ENCODE measurements around the gene THTPA.
"Not testable (repeated sequence)": the region's sequence is repeated elsewhere in the genome, so short reads cannot be mapped to it uniquely, and the experiment has no call there.

Gene THTPA

DNA sequence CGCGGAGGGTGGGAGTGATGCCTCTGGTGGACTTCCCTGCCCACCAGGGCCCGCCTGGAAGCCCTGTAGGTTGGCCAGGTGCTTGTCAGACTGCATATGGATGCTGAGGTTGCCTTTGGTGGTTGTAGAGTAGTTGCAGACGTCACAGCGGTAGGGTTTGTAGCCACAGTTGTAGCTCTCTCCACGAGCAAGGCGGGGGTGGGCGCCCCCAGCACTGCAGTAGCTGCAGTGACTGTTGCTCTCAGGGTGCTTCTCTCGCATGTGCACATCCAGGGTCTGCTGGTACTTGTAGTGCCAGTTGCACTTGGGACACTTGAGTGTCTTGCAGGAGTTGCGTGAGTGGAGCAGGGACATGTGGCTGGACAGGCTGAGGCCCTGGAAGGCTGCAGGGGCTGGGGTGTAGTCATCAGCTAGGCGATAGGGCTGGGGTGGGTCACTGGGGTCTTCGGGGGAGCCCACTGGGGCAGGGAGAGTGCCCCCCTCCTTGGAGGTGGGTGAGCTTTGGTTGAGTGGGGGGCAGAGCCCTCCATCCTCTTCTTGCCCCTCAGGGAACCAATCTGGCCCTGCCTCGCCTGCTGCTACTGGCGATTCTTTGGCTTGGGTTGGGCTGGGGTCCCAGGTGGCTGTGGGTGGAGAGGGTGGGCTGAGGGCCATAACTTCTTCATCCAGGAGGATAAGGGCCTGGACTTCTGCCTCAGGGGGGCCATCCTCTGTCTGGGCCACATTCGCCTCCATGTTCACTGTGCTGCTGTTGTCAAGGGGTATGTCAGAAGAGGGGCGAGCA is 22.2 kb upstream of the THTPA start:
- no peak for DNase-seq (ENCODE audit: low read depth in 1 of 2, low spot score in 1 of 2)

GRCh38 chr14:23535943-23536342 is 20.1 kb upstream of the THTPA start:
- no peak for DNase-seq (ENCODE audit: low read depth in 1 of 2, low spot score in 1 of 2)

- no peak for DNase-seq (ENCODE audit: low read depth in 1 of 2, low spot score in 1 of 2)
Measured at GRCh38 chr14:23536494-23536893, 19.6 kb upstream of the THTPA start.

DNA sequence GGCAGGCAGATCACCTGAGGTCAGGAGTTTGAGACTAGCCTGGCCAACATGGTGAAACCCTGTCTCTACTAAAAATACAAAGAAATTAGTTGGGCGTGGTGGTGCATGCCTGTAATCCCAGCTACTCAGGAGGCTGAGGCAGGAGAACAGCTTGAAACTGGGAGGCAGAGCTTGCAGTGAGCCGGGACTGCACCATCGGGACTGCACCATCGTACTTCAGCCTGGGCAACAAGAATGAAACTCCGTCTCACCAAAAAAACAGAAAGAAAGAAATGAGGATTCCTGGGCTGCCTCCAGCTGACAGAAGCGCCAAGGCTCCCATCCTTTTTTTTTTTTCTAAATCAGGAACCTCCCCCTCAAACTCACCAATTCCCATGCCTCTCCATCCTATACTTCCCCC is 19.2 kb upstream of the THTPA start:
- not testable (repeated sequence) for DNase-seq (ENCODE audit: low read depth in 1 of 2, low spot score in 1 of 2)

GRCh38 chr14:23537351-23538049 is 18.6 kb upstream of the THTPA start:
- no peak for DNase-seq (ENCODE audit: low read depth in 1 of 2, low spot score in 1 of 2)

DNA sequence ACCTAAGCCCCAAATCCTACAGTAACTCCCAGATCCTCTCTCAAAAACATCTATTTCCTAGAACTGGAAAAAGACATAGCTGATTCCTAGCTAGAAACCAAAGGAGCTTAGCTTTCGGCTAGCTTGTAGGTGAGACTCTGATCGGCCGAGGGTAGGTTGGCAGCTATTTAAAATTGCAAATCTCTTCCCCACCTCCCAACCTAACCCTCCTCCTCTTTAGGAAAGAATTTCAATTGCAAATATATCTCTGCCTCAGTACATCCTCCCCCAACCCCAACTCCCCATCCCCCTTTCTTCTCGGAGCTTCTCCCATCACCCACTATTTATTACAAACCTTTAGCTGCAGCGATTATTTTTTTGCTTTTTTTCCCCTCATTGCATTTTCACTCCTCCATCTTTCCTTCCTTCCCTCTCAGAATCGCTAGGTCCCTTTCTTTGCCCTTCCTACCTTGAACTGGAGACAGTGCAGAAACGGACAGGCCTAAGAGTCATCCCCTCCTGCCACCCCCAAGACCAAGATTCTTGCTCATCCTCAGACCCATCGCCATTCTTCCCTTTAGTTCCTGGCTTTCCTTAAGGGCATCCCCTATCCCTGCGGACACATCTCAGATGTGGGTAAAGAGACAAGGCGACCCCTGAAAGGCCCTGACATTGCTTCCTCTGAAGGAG is 17.9 kb upstream of the THTPA start:
- DNase-seq (ENCODE audit: low read depth in 1 of 2, low spot score in 1 of 2): no peak

DNA sequence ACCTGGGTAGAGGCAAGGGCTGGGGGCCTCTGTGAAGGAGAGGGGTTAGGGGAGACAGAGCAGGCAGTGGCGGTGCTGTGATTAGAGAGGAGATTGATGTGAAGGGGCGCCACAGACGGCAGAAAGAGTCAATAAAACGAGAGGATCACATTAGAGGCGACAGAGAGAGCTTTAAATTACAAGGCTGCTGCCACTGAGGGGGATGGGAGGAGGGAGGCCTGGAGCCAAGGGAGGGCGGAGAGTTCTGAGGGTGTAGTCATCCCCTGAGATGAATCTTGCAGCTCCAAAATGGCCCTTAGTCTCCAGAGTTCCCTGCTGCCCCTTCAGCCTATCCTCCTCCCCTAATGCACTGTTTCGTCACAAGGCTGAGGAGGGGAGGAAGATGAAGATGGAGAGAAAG is 17.3 kb upstream of the THTPA start:
- DNase-seq (ENCODE audit: low read depth in 1 of 2, low spot score in 1 of 2): no peak

- no peak for DNase-seq (ENCODE audit: low read depth in 1 of 2, low spot score in 1 of 2)
Measured at GRCh38 chr14:23539248-23540140, 16.6 kb upstream of the THTPA start.

GRCh38 chr14:23540141-23540469 is 16.0 kb upstream of the THTPA start:
- DNase-seq (ENCODE audit: low read depth in 1 of 2, low spot score in 1 of 2): no peak

DNA sequence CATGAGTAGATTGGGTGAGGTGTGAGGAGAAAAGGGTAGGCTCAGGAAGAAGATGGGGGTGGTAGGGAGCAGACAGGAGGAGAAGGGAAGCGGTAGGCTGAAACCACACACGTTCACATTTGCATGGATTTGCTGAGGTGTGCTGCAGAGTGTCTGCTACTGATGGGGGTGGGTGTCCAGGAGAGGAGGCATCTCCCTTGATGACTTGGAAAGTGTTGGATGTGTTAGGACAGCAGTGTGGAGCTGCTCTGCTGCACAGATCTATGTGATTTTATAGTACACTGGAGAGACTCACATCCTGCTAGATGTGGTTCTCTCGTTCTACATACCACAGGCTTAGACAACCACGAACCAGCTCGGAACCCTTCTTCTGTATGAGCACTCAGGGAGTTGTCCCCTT is 13.8 kb upstream of the THTPA start:
- no peak for DNase-seq (ENCODE audit: low read depth in 1 of 2, low spot score in 1 of 2)

GRCh38 chr14:23543403-23543802 is 12.7 kb upstream of the THTPA start:
- DNase-seq (ENCODE audit: low read depth in 1 of 2, low spot score in 1 of 2): no peak

- no peak for DNase-seq (ENCODE audit: low read depth in 1 of 2, low spot score in 1 of 2)
Measured at GRCh38 chr14:23544511-23545447, 11.3 kb upstream of the THTPA start.

GRCh38 chr14:23545740-23546365 is 10.2 kb upstream of the THTPA start:
- no peak for DNase-seq (ENCODE audit: low read depth in 1 of 2, low spot score in 1 of 2)

DNA sequence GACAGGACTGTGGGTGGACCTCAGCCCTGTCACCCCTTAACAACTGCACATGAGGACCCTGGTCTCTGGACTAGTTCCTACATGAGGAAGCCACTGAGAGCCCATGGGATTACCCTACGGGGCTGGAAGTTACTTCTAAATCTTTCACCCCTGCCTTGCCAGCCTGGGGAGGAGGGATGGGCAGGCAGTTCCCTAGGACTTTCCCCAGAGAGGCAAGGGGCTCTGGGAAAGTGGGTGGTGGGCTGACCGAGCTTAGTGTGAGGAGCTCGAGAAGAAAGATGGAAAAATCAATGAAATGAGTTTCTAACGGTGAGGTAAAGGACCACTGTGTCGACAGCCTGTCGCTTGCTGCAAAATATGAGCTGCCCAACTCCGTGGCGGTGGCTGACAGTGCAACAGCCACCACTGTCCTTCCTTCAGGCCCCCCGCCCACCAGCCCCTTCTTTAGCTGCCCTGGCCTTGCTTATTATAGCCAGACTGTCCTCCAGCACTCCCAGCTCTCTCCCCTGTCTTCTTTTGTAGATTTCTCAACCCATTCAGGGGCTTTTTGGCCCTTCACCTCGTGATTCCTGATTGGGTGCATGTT is 9.5 kb upstream of the THTPA start:
- no peak for DNase-seq (ENCODE audit: low read depth in 1 of 2, low spot score in 1 of 2)

DNA sequence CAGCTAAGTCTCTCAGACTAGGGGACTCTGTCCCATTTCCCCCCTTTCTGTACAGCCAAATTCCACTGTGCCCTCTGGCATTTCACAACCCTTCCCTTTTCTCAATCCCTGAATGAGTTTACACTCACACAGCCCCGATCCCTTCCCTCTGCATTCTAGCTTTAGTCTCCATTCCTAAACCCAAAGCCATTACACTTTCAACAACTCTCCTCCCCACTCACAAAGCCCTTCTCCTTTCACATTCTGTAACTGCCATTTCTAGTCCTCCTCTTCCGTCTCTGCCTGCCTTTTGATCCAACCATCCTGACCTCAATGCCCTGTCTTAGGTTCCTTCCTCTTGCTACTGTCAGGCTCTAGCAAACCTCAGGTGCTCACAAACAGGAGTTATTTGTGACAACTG is 8.1 kb upstream of the THTPA start:
- DNase-seq (ENCODE audit: low read depth in 1 of 2, low spot score in 1 of 2): no peak

GRCh38 chr14:23548351-23549318 is 7.4 kb upstream of the THTPA start:
- no peak for DNase-seq (ENCODE audit: low read depth in 1 of 2, low spot score in 1 of 2)

DNA sequence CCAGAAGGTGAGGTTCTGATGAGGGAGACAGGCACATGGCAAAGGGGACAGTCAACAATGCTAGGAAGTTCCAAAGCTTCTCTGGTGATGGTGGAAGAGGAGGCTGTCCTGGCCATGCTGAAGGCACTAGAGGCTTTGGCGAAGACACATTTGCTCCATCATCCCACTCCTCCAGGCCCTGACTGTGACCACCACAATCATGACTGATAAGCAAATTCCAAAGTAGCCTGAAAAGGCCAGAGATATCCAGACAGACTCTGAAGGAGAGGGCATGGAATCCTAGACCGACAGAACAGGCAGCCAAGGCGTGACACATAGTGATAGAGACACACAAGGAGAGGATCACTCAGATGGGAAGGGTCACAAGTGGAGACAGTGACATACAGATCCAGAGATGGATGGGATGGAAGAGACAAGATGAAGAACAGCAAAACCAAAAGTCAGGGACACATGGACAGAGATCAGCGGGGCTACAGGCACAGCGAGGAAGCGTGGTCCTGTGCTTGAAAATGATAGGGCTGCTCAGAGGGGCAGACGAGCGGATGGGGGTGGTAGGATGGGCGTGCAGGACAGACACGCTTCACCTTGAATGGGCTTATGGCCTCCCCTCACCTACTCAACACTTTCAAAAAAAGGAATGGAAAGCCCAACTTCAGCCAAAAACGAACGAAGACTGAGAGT is 5.8 kb upstream of the THTPA start:
- DNase-seq (ENCODE audit: low read depth in 1 of 2, low spot score in 1 of 2): no peak

GRCh38 chr14:23550812-23551265 is 5.2 kb upstream of the THTPA start:
- no peak for DNase-seq (ENCODE audit: low read depth in 1 of 2, low spot score in 1 of 2)
